Loucy (cell line): Measurements from ENCODE around the gene CORO7.

Experiments
- EZH2phosphoT487 ChIP-seq: fragments of 200-600 bp; IDR thresholded peaks from 2 replicates; pipeline ENCODE4 v1.6.1; 2018; ENCODE audit warnings: antibody characterized with exemption, mild to moderate bottlenecking, moderate library complexity, borderline replicate concordance
- TF ChIP-seq, protein P1 (sequence below): fragments of 200-600 bp; sonication (generic); conservative IDR thresholded peaks from 2 replicates; pipeline ENCODE4 v1.5.1; 2014; ENCODE audit warnings: mild to moderate bottlenecking, antibody characterized with exemption, low read length

DNA sequence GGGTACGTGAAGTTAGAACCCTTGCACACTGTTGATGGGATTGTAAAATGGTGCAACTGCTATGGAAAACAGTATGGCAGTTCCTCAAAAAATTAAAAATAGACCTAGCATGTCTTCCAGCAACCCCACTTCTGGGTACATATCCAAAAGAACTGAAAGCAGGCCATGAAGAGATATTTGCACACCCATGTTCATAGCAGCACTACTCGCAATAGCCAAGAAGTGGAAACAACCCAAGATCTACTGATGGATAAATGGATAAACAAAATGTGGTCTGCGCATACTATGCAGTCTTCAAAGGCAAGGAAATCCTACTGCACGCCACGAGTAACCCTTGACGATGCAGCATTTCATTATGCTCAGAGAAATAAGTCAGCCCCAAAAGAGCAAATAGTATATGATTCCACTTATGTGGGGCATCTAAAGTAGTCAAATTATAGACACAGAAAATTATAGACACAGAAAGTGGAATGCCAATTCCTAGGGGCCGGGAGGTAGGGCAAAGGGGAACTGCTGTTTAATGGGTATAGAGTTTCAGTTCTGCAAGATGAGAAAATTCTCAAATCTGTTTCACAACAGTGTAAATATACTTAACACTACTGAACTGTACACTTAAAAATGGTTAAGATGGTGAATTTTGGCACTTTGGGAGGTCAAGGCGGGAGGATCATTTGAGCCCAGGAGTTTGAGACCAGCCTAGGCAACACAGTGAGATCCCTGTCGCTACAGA is 17.2 kb downstream of the CORO7 start:
- TF ChIP-seq, protein P1, sequence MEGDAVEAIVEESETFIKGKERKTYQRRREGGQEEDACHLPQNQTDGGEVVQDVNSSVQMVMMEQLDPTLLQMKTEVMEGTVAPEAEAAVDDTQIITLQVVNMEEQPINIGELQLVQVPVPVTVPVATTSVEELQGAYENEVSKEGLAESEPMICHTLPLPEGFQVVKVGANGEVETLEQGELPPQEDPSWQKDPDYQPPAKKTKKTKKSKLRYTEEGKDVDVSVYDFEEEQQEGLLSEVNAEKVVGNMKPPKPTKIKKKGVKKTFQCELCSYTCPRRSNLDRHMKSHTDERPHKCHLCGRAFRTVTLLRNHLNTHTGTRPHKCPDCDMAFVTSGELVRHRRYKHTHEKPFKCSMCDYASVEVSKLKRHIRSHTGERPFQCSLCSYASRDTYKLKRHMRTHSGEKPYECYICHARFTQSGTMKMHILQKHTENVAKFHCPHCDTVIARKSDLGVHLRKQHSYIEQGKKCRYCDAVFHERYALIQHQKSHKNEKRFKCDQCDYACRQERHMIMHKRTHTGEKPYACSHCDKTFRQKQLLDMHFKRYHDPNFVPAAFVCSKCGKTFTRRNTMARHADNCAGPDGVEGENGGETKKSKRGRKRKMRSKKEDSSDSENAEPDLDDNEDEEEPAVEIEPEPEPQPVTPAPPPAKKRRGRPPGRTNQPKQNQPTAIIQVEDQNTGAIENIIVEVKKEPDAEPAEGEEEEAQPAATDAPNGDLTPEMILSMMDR: no peak
- no peak for TF ChIP-seq EZH2phosphoT487
